H1 (cell line): ENCODE results near the gene KLHL8.

Source experiments
- CHD1 ChIP-seq: IDR thresholded peaks from 2 replicates; pipeline ENCODE4 v1.6.1; 2012; ENCODE audit warnings: low read depth, low read length, improper control_type of control experiment
- USF2 ChIP-seq: IDR thresholded peaks from 2 replicates; pipeline ENCODE4 v1.6.1; 2011; ENCODE audit warnings: low read length, improper control_type of control experiment
- ZNF274 ChIP-seq: IDR thresholded peaks from 2 replicates; pipeline ENCODE4 v1.7.0; 2012; ENCODE audit warnings: low read length, borderline replicate concordance; ENCODE audit errors: extremely low read depth
- TF ChIP-seq, protein P1 (sequence below): IDR thresholded peaks from 2 replicates; pipeline ENCODE4 v1.6.1; 2012; ENCODE audit warnings: low read length, inconsistent platforms
- TF ChIP-seq, protein P2 (sequence below), 3 experiments: IDR thresholded peaks; 1 replicate in 2 of 3; 2 replicates in 1 of 3; pipeline versions ENCODE4 v1.5.1 to v1.6.1; 2011; ENCODE audit warnings: low read length in 3 of 3, mild to moderate bottlenecking in 3 of 3, inconsistent platforms in 2 of 3, low read depth in 1 of 3, moderate library complexity in 1 of 3; ENCODE audit not compliant: insufficient read depth in 1 of 3; ENCODE audit errors: control extremely low read depth in 1 of 3

- TF ChIP-seq USF2 = no peak
- TF ChIP-seq, protein P1, sequence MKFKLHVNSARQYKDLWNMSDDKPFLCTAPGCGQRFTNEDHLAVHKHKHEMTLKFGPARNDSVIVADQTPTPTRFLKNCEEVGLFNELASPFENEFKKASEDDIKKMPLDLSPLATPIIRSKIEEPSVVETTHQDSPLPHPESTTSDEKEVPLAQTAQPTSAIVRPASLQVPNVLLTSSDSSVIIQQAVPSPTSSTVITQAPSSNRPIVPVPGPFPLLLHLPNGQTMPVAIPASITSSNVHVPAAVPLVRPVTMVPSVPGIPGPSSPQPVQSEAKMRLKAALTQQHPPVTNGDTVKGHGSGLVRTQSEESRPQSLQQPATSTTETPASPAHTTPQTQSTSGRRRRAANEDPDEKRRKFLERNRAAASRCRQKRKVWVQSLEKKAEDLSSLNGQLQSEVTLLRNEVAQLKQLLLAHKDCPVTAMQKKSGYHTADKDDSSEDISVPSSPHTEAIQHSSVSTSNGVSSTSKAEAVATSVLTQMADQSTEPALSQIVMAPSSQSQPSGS = no peak
- TF ChIP-seq, protein P2, sequence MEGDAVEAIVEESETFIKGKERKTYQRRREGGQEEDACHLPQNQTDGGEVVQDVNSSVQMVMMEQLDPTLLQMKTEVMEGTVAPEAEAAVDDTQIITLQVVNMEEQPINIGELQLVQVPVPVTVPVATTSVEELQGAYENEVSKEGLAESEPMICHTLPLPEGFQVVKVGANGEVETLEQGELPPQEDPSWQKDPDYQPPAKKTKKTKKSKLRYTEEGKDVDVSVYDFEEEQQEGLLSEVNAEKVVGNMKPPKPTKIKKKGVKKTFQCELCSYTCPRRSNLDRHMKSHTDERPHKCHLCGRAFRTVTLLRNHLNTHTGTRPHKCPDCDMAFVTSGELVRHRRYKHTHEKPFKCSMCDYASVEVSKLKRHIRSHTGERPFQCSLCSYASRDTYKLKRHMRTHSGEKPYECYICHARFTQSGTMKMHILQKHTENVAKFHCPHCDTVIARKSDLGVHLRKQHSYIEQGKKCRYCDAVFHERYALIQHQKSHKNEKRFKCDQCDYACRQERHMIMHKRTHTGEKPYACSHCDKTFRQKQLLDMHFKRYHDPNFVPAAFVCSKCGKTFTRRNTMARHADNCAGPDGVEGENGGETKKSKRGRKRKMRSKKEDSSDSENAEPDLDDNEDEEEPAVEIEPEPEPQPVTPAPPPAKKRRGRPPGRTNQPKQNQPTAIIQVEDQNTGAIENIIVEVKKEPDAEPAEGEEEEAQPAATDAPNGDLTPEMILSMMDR (IDR thresholded peaks at IDR 0.05; ENCODE audit: control extremely low read depth in 1 of 3, insufficient read depth in 1 of 3, low read depth in 1 of 3, low read length in 3 of 3) = no peak
- no peak for TF ChIP-seq ZNF274
- no peak for TF ChIP-seq CHD1
These were observed 32.4 kb downstream of the KLHL8 start for GRCh38 chr4:87188048-87188447.
